B cell (primary cell): Measurements from ENCODE around the gene CSF1R.

Experiments
- CTCF ChIP-seq: fragments of 200-600 bp; IDR thresholded peaks from one replicate; pipeline ENCODE4 v1.8.0; 2022; ENCODE audit warnings: antibody characterized with exemption, mild to moderate bottlenecking
- EZH2 ChIP-seq: IDR thresholded peaks from 2 replicates; pipeline ENCODE4 v1.6.1; 2012; ENCODE audit warnings: borderline replicate concordance, low read depth, mild to moderate bottlenecking, moderate library complexity, low read length; ENCODE audit not compliant: insufficient read depth, poor library complexity, severe bottlenecking

DNA sequence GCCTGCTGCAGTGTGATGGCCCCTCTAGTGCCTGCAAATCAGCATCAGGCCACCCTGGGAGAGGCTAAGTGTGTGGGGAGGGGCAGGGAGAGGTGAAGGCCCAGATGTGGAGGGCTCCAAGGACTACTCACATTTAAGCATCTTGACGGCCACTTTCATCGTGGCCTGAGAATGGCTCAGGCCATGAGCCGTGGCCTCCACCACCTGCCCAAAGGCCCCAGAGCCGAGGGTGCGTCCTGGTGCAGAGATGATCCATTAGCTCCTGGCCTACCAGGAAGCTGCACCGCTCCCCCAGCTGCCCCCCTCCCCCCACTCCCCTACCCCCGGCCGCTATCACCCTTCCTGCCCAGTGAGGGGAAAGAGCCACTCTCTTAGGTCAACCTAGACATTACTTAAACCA lies 38.2 kb upstream of the CSF1R start:
- TF ChIP-seq EZH2 (no peak), CTCF (no peak)
